Duodenal mucosa (tissue), 2 donors: Measurements from ENCODE around the gene APEH.

Experiments
- H3K27ac ChIP-seq: one replicate; pipeline ENCODE4 v1.7.0; 2013; ENCODE audit warnings: low read depth, low read length
- H3K27me3 ChIP-seq, 2 donors: one replicate each; pipeline ENCODE4 v1.7.0; 2013; ENCODE audit warnings: low read length in 2 of 2, control low read depth in 1 of 2; ENCODE audit not compliant: insufficient read depth in 2 of 2, control insufficient read depth in 1 of 2
- H3K36me3 ChIP-seq, 2 donors: one replicate each; pipeline ENCODE4 v1.7.0; 2013; ENCODE audit warnings: low read length in 2 of 2, control low read depth in 1 of 2; ENCODE audit not compliant: insufficient read depth in 2 of 2, control insufficient read depth in 1 of 2
- H3K4me1 ChIP-seq, 2 donors: one replicate each; pipeline ENCODE4 v1.7.0; 2013; ENCODE audit warnings: low read length in 2 of 2, control low read depth in 1 of 2; ENCODE audit not compliant: insufficient read depth in 2 of 2, control insufficient read depth in 1 of 2
- H3K4me3 ChIP-seq, 2 donors: one replicate each; pipeline ENCODE4 v1.7.0; 2013; ENCODE audit warnings: low read length in 2 of 2, low read depth in 1 of 2
- H3K9ac ChIP-seq, 2 donors: one replicate each; pipeline ENCODE4 v1.7.0; 2013; ENCODE audit warnings: low read length in 2 of 2, low read depth in 1 of 2
- H3K9me3 ChIP-seq, 2 donors: one replicate each; pipeline ENCODE4 v1.7.0; 2013; ENCODE audit warnings: low read length in 2 of 2, control low read depth in 1 of 2; ENCODE audit not compliant: control insufficient read depth in 1 of 2

Gene APEH

GRCh38 chr3:49717959-49718857 is 44.1 kb downstream of the APEH start:
- Histone ChIP-seq H3K27ac (no peak overlapping the region), H3K9ac (peak overlapping the region in 1 of 2 donors; percentile 61), H3K4me3 (peak overlapping the region; percentile 73 to 80), H3K27me3 (no peaks in the 10 kb centered on the region), H3K36me3 (peaks cover 33 to 47% of the 10 kb centered on the region in 2 donors), H3K9me3 (no peaks in the 10 kb centered on the region), H3K4me1 (peaks cover 35 to 46% of the 10 kb centered on the region in 2 donors)

GRCh38 chr3:49718858-49719213 is 44.7 kb downstream of the APEH start:
- H3K4me3 ChIP-seq, result peak overlapping the region; percentile 73 to 80
- no peaks in the 10 kb centered on the region for H3K9me3 ChIP-seq
- H3K27ac ChIP-seq, result no peak overlapping the region
- peak overlapping the region in 1 of 2 donors; percentile 61 for H3K9ac ChIP-seq
- H3K27me3 ChIP-seq, result no peaks in the 10 kb centered on the region
- peaks cover 35 to 46% of the 10 kb centered on the region in 2 donors for H3K4me1 ChIP-seq
- H3K36me3 ChIP-seq, result peaks cover 30 to 47% of the 10 kb centered on the region in 2 donors

DNA sequence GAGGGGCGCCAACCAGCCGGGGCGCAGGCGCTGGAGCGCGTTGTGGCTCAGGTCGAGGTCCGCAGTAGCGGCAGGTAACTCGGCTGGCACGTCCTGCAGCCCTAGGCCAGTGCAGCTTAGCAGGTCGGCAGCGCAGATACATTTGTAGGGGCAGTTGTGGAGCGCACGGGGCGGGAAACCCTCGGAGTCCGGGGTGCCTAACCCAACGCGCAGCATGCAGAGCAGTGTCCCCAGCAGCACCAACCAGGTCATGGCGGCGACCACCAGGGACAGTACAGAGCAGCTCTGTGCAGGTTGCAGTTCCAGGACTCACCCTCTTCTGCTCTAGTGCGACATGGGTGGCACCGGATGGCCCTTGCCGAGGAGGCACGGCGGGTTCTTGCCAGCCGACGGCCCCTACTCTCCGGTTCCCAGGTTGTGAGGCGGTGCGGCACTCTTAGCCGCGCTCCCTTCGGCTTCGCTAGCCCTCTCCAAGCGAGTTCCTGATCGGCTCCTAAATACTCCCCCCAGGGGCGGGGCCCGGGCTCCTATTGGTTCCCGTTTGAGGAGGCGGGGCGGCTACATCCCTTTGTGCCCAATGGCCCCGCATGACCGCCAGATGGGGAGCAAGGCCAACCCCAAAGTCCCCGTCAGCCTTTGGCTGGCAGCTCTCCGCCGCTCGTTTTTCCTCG is 45.2 kb downstream of the APEH start, which contains the start of gene AMIGO3:
AMIGO3 (minus strand) TSS at position 471 of the 671 bp plus-strand sequence; CDS start at position 252, 219 bp downstream.
- H3K4me3 ChIP-seq, result peak within 1 kb of the TSS; percentile 73 to 80
- H3K36me3 ChIP-seq, result peaks cover 26 to 44% of the 10 kb centered on the region in 2 donors
- peak within 1 kb of the TSS; percentile 56 for H3K27ac ChIP-seq
- H3K9ac ChIP-seq, result peak within 1 kb of the TSS in 1 of 2 donors; percentile 61
- H3K9me3 ChIP-seq, result no peaks in the 10 kb centered on the region
- H3K27me3 ChIP-seq, result no peaks in the 10 kb centered on the region
- peaks cover 37 to 48% of the 10 kb centered on the region in 2 donors for H3K4me1 ChIP-seq

- H3K4me1 ChIP-seq, result peaks cover 54 to 65% of the 10 kb centered on the region in 2 donors
These were observed 46.9 kb downstream of the APEH start for GRCh38 chr3:49720855-49721595.

GRCh38 chr3:49721596-49721895 is 47.4 kb downstream of the APEH start:
- Histone ChIP-seq H3K9ac (no peak overlapping the region), H3K27me3 (no peaks in the 10 kb centered on the region), H3K4me3 (no peak overlapping the region), H3K9me3 (no peaks in the 10 kb centered on the region), H3K27ac (no peak overlapping the region), H3K4me1 (peaks cover 59 to 70% of the 10 kb centered on the region in 2 donors), H3K36me3 (peaks cover 18 to 36% of the 10 kb centered on the region in 2 donors)

More at GRCh38 chr3:49720855-49721595, 46.9 kb downstream of the APEH start:
- no peaks in the 10 kb centered on the region for H3K9me3 ChIP-seq
- H3K9ac ChIP-seq, result no peak overlapping the region
- H3K36me3 ChIP-seq, result peaks cover 18 to 39% of the 10 kb centered on the region in 2 donors
- no peak overlapping the region for H3K27ac ChIP-seq
- no peak overlapping the region for H3K4me3 ChIP-seq
- no peaks in the 10 kb centered on the region for H3K27me3 ChIP-seq

DNA sequence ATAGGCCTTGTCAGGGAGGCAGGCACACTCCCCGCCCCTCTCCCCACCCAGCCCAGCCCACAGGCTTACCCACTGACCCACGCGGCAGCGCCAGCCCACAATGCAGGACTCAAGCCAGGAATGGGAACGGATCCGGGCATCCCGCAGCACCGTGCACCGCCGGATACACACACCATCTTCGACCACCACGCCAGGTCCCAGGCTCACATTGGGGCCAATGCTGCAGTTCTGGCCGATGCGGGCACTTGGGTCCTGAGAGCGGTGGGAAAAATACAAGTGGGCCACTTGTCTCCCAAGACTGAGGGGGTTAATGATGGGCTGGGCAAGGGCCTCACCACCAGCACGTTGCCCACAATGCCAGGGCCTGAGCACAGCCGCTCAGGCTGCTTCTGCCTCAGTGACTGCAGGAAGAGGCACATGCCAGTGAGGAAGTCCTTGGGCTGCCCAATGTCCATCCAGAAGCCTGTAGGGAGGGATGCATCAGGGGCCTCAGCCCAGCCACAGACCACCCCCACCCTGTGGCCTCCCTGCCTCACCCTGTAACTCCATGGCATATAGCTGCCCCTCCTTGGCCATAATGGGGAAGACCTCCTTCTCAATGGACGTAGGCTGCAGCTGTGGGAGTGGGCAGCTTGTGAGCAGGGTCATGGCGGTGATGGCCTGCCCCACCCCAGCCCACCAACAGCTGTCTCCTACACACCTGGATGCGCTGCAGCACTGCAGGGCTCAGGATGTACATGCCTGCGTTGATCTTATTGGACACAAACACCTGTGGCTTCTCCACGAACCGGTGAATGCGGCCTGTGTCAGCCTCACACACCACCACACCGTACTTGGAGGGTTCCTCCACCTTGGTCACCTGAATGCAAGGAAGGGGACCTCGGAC is 48.0 kb downstream of the APEH start:
- peak overlapping the region; percentile 97 to 99 for H3K9ac ChIP-seq
- H3K27ac ChIP-seq, result peak overlapping the region; percentile 100
- peak overlapping the region; percentile 91 to 99 for H3K4me3 ChIP-seq
- peaks cover 23 to 40% of the 10 kb centered on the region in 2 donors for H3K36me3 ChIP-seq
- H3K4me1 ChIP-seq, result peaks cover 65 to 76% of the 10 kb centered on the region in 2 donors
- no peaks in the 10 kb centered on the region for H3K9me3 ChIP-seq
- H3K27me3 ChIP-seq, result no peaks in the 10 kb centered on the region

GRCh38 chr3:49722896-49723295 is 48.7 kb downstream of the APEH start:
- H3K27ac ChIP-seq, result peak overlapping the region; percentile 100
- H3K9ac ChIP-seq, result peak overlapping the region; percentile 97 to 99
- peaks cover 72 to 83% of the 10 kb centered on the region in 2 donors for H3K4me1 ChIP-seq
- H3K4me3 ChIP-seq, result peak overlapping the region; percentile 91 to 99
- no peaks in the 10 kb centered on the region for H3K9me3 ChIP-seq
- no peaks in the 10 kb centered on the region for H3K27me3 ChIP-seq
- H3K36me3 ChIP-seq, result peaks cover 30 to 48% of the 10 kb centered on the region in 2 donors

DNA sequence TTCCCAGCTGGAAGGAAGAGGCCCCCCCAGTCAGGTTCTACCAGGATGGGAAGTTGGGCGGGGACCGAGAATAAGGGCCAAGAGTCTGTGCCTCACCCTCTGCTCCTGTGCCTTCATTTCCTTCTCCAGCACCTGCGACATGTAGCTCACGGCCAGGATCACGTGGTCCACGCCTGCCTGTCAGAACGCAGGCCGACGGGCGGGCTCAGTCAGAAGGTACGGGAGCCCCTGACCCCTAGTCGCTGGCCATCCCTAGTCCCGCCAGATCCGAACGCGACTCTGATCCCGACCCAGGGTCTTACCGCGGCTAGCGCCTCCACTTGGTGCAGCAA is 49.1 kb downstream of the APEH start:
- Histone ChIP-seq H3K9me3 (no peaks in the 10 kb centered on the region), H3K4me1 (peaks cover 75 to 84% of the 10 kb centered on the region in 2 donors), H3K4me3 (peak overlapping the region; percentile 91 to 99), H3K27ac (peak overlapping the region; percentile 100), H3K9ac (peak overlapping the region; percentile 97 to 99), H3K27me3 (no peaks in the 10 kb centered on the region), H3K36me3 (peaks cover 33 to 52% of the 10 kb centered on the region in 2 donors)
